Esophagus squamous epithelium (tissue), 4 donors: ENCODE results near the gene AKAP17A.

Experiments
- CTCF ChIP-seq, 6 experiments: fragments of 450-650 bp in 4 of 6; fragments of 200-600 bp in 2 of 6; sonication (generic) in 2 of 6; IDR thresholded peaks; one replicate each; pipeline ENCODE4 v1.5.1; 2016 to 2019; ENCODE audit warnings: antibody characterized with exemption in 6 of 6, mild to moderate bottlenecking in 4 of 6, moderate library complexity in 4 of 6
- POLR2A ChIP-seq, 4 donors: fragments of 450-650 bp; IDR thresholded peaks; one replicate each; pipeline ENCODE4 v1.6.1; 2017; ENCODE audit warnings: antibody characterized with exemption in 4 of 4, mild to moderate bottlenecking in 4 of 4, moderate library complexity in 3 of 4

- TF ChIP-seq CTCF (IDR thresholded peaks at IDR 0.05), result no peak
- TF ChIP-seq POLR2A (IDR thresholded peaks at IDR 0.05), result no peak
Observed at GRCh38 chrX:1618689-1619088, 27.3 kb downstream of the AKAP17A start.
